Stimulated activated CD8-positive, alpha-beta memory T cell treated with anti-CD3 and anti-CD28 coated beads, Interleukin-4, amount 100 ng/mL, for 24 hours (primary cell): Measurements from ENCODE around the gene MYADML2.

Source experiments
- DNase-seq: peaks from one replicate; pipeline ENCODE4 v3.0.0-alpha.2; 2020; ENCODE audit warnings: low read depth

The MYADML2 gene

DNA sequence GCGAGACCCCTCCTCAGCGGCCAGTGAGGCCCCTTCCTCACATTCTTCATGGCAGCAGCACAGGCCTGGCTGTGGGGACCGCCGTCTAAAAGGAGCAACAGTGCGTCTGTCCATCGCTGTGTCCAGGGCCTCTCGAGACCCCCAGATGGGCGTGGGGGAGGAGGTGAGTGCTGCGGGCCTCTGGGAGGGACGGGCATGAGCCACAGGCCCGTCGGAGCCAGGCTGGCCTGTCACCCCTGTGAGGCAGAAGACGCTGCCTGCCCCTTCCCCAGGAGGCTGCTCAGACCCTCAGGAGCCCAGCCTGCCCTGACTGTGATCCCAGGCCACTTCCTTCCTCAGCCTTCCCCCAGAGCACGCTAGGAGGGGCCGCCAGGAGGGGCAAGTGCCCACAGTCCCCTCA is 7.8 kb downstream of the MYADML2 start:
- no peak for DNase-seq

DNA sequence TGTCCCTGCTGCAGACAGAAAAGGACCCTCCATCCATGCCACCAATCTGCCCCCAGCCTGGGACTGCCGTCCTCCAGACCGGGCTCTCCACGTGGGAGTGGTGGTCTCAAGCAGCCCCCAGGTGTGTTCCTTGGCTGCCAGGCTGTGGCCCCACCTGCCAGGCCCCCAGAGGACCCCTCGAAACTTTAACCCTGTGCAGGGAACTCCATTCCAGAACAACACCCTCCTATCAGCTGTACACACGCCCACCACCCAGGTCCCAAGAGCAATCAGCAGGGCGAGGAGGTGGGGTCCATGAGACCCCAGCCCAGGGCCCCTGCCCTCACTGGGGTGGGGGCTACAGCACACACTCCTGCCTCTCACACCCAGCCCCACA is 11.3 kb downstream of the MYADML2 start:
- DNase-seq: no peak

DNA sequence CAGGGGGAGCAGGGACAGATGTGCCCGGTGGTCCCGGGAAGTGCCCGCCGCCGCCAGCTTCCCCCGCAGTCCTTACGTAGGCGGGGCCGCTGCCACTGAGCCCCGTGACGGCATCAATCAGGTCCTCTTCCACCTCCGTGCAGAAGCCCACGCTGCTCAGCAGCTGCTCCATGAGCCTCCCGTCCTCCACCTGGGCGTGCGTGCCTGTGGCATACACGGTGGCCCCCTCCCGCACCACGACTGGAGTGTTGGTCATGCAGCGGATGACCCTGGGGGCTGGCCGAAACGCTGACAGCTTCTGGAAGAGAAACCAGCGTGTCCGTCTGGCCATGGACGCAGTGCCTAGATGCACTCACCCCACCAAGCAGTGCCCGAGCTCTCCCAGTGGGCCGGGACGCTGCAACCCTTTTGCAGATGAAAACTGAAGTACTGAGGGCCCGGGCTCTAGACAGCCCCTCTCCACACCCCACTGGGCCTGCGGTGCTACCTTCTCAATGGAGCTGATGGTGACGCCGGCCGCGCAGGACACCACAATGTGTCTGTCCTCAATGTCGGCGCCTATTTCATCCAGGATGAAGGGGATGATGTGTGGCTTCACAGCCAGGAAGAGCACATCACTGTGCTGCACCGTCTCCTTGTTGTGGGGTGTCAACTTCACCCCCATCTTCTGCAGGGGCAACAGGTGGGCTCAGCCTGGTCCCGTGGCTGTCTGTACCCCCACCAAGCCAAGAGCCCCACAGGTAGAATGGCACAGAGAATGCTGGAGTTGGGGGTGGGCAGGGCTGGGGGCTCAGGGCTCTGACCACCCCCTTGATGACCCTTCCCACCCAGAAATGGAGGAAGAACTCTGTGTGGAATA is 12.0 kb downstream of the MYADML2 start:
- DNase-seq: no peak

DNA sequence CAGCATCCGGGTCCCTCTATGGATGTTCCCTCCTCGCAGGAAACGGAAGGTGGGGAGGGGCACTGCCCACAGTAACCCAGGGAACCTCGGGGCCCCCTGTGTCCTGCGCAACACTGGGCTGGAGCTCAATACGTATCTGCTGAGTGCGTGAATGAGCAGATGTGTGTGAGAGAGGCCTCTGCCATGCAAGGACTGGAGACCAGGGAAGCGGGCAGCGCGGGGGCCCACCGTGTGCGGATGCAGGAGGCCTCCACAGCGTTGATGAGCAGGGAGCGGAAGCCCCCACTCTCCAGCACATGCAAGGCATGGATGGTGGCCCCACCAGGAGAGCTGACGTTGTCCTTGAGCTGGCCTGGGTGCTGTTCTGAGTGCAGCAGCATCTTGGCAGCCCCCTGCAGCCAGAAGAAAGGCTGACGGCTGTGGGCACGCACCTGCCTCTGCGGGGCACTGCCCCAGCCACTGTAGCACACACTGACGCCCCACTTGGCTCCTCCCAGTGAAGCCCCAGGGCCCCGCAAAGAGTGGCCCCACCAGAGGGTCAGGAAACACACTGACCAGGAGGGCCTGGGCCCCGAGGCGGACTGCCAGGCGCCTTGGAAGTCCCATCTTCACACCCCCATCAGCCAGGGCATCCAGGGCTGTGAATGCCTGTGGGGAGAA is 12.8 kb downstream of the MYADML2 start:
- no peak for DNase-seq

DNA sequence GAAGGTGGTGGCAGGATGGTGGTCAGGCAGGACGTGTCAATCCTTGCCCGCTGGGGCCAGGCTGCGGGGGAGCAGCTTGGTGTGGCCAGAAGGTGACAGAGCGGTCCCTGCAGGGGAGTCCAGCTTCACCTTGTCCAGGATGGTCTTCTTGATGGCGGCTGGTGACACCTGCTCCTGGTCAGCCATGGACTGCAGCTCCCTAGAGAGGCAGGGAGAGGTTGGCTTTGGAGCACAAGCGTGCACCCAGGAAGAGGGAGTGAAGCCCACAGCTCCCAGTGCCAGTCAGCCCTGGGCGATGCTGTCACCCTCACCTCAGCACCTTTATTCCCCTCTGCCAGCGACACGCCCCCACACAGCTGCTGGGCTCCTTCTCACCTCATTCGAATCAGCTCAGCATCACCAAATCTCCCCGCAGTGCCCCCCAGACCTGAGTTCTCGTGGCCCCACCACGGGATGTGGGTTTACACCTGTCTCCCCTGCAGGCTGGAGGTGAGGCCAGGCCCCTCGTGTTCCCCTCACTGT is 13.8 kb downstream of the MYADML2 start:
- no peak for DNase-seq

DNA sequence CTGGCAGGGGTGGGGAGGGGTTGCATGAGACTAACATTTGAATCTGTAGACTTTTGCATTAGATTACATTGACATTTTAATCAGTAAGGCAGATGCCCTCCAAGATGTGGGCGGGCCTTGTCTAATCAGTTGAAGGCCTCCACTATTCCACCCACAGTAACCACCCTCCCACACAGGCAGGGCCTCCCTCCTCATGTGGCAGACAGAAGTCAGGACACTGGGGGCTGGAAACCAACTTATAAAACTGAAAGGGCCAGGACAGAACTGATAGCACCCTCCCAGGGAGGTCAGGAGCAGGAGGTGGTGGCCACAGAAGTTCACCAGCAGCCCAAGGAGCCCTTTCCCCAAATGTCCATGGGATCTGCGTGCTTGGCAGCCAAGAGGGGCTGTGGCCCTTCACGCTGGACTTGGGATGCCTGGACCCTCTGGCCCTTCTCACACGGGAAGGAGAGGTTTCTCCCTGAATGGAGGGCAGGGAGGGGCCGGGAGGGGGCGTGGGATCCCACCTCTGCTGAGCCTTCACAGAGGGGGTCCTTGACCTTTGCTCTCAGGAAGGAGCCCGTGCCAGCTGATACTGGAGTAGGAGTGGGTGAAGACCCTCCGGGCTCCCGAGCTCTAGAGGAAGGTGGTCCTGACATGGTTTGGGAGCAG is 14.6 kb downstream of the MYADML2 start:
- no peak for DNase-seq

DNA sequence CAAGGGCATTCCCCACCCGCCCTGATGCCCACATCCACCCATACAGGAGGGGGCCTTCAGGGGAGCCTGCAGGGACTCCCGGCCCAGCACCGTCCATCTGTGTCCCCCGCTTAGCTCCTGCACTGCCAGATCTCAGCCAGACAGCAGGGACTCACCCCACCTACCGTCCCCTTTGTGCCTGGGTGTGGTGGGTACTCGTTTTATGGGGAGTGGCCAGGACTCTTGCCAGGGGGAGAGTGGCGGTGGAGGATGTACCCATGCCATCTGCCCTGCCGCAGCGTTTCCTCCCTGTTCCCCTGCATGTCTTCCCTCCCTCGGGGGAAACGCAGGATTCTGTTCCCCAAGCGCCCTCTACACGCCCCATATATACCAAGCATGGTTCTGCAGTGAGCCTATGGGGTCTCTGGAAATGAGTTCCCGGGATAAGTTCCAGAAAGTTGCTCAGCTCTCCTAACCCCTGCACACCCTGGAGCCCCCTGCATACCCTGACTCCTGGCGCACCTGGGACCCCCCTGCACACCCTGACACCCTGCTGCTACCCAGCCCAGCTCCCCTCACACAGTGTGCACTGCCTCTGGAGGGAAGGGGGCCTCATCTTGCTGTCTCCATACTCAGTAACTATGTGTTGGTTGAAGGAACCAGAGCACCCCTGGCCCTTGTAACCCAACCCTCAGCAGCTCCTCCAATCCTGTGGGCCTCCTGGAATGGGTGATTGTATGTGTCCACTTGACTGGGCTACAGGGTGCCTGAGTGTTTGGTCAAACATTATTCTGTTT is 15.3 kb downstream of the MYADML2 start:
- DNase-seq: no peak

DNA sequence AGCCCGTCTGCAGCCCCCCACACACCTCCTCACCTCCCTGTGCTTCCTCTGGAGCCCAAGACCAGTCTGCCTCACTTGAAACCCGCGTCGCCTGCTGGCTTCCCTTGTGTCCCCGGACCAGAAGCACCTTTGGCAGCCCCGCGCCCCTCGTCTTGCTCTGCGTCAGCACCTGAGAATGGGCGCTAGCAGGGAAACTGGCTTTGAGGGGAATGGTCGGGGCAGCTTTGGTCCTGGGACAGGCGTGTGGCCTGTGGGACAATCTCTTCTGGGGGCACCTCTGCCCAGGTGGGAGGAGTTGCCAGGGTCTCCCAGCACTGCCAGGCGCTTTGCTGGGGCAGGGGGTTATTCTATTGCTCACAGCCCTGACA is 15.9 kb downstream of the MYADML2 start:
- DNase-seq: no peak

DNA sequence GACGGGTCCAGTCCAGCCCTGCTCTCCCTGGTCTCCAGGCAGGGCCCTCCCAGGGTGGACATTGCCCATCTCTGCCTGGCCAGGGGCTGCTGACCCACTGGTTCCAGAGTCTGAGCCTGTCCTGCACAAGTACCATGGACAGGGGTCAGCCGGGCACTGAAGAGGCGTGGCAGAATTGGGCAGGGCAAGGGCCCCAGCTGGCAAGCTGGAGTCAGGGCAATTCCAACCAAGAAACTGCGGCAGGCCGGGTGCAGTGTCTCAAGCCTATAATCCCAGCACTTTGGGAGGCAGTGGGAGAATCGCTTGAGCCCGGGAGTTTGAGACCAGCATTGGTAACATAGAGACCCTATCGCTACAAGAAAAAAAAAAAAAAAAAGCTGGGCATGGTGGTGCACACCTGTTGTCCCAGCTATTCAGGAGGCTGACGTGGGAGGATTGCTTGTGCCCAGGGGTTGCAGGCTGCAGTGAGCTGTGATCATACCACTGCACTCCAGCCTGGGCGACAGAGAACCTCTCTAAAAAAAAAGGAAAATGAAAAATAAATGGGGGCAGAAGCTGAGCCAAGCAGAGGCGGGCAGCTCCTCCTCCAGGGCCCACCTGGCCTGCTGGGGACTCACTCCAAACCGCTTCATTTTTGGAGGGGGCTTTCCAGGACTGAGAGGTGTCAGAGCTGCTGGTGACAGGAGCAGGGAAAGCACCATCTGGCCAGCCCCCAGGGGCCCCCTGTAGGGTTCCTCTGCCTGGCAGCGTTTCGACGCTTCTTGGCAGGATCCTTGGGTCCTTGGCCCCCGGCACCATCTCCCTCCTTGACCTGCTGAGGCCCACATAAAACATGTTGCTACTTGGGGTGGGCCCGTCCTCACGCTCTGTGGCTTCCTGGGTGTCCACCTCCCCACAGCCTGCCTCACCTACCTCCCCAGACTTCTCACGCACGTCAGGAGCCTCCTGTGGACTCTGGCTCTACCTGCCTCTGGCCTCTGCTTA is 16.6 kb downstream of the MYADML2 start:
- no peak for DNase-seq

DNA sequence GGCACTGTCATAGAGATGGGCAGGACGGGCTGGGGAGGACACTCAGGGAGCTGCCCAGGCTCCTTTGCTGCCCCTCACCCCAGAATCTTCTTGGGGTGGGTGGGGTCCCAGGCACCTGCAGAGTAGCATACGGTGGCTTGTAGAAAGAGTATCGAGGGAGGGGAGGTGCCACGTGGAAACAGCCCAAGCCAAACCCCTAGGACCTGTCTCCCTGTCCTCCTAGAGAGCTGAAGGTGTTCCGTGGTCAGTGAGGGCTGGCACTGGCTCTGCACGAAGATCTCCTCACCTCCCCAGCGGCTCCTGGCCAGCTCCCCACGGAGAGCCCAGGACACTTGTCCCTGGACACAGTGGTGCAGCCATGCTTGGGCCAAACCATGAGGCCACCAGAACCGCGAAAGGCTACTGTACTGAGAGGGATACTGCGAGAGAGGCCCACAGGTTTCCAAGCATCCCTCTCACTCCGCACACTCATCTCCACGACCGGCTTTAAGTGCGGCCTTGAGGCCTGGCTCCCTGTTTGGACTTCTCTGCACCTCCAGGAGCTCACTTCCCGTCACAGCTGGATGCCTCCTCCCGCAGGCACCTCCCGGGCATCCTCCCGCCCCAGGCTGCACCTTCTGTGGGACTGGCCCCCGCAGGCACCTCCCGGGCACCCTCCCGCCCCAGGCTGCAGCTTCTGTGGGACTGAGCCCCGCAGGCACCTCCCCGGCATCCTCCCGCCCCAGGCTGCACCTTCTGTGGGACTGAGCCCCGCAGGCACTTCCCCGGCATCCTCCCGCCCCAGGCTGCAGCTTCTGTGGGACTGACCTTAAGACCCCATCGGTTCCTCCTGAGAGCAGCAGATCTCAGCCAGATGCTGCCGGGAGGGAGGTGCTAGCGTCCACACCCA is 17.5 kb downstream of the MYADML2 start:
- DNase-seq: no peak

DNA sequence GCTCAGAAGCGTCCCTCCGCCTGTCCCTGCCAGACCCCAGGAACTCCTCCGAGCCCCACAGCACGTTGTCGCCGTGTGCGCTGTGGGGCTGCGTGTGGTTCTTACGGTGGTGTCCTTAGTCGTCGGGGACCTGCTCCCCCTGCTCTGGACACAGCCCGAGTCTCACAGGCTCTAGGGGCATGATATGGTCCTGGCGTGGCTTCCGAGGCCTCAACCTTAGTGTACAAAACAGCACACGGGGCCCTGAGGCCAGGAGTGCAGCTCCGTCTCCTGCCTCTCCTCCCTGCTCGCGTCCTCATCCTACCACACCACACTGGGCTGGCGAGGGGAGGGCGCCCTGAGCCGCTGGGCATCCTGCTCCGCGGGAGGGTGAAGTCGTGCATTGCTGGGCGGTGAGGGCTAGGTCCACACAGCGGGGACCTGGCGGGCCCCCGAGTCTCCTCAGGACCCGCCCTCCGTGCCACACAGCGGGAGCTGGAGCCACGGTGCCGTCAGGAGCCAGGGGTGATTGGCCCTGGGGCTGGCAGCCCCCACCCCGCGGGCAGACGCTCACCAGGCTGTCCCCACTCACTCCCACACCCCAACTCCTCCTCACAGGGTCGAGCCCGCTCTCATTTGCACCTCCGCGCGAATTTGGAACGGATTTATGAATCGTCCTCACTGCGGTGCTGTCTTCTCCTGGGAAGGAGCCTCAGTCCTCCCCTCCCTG is 18.3 kb downstream of the MYADML2 start:
- DNase-seq: no peak

DNA sequence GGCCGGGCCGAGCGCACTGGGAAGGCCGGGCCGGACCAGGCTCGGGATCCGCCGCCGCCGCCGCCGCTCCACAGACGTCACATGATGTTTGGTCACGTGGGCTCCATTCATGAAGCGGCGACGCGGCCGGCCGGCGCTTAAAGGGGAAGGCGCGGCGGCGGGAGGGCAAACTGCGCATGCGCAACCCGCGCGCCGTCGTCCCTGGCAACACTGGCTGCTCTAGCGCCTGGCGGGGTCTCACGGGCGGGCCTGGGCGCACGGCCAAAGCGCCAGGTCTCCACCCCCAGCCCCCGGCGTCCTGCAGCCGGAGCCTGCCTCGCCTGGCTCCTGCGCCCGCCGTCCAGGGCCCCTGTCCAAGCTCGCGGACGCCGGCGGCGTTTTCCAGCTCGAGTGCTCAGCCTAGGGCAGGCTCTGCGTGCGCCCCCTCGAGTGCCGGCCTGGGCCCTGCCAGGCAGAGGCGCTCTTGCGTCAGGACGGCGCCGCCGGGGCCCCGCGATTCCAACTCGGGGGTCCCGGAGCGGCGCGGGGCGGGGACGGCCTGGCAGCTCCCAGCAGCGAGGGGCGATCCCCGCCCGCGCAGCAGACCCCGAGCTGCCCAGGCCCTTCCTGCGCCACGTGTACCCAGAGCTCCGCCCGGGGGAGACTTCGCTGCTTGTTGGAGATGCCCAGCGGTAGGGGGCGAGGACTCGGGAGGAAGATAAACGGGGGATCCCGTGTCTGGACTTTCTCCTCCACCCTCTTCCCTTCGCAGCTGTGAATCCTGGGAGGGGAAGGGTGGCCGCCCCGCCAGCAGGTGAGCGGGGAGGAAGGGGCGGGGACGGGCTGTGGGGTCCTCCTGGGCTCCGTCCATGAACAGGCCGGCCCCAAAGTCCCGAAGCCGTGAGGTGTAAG is 19.1 kb downstream of the MYADML2 start, which contains the start of gene MAFG:
MAFG (minus strand) TSS at position 83 of the 891 bp plus-strand sequence. CDS start 4,550 bp downstream, outside the sequence.
- DNase-seq: peak; percentile 86

DNA sequence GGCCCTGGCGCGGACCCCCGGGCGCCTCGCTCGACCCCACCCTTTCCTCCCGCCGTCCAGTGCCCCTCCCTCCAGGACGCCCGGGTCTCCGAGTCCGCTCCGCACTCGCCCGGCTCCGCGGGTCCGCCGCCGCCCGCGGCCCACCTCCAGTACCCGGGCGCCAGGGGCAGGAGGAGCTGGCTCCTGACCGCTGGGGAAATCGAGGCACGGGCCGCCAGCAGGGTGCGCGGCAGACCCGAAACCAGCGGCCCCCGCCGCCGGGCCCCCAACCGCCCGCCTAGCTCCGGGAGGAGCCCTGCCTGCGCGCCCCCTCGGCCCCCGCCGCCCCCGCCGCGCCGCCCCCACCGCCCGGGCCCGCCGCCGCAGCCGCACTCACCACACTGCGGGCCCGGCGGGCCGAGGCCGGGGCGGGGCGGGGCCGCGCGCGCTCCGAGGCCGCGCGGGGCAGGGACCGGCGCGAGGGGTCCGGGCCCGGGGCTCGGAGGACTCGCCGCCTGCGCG is 19.8 kb downstream of the MYADML2 start:
- DNase-seq: no peak

DNA sequence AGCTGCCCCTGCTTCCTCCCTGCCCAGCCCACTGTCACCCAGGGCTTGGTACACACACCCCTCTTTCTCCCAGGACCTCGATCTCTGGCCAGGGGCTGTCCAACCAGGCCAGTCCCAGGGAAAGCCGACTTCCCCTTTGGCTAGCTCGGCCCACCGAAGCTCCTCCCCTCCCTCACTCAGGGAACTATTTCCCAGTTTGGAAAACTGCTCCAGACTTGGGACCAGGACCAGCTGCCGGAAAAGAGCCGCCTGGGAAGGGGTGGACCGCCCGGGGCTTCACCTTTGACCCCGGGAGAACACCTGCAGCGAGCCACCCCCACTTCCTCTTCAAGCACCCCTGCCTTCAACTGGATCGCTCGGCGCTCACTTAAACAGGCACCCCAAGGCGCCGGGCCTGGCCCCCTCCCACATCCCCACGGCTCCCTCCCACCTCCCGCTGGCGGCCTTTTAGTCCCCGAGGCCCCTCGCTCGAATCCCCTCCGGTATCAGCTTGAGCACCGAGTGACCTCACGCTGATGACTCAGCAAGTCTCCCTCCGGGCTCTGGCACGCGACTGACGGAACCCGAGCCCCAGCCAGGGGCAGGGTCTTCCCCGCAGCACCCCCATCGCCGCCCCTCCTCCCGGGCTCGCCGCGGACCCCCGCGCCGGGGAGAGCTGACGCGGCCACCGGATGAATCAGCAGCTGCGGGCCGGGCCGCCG is 20.4 kb downstream of the MYADML2 start:
- DNase-seq: peak; percentile 47

DNA sequence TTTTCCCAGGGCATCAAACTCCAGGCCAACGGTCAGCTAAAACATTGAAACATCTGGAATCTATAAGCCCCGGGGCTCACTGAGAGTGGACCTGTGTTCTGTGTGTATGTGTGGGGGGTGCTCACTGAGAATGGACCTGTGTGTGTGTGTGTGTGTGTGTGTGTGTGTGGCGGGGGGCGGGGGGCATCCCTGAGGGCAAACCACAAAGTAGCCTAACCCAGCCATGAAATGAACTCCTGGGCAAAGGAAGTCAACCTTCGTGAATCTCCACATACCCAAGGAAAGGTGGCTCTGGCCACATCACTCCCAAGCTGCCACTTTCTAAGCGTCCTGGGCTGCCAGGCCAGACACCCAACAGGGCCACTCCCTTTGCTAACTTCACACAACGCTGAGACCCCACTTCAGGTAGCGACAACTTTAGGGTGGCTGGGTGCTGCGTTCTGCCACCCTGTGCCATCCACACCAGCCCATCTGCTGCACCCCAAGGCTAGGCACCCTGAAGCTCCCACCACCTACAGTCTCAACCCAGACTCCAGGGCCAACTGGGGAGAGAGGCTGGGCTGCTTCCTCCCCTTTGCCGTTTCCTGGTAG is 21.1 kb downstream of the MYADML2 start:
- DNase-seq: no peak

DNA sequence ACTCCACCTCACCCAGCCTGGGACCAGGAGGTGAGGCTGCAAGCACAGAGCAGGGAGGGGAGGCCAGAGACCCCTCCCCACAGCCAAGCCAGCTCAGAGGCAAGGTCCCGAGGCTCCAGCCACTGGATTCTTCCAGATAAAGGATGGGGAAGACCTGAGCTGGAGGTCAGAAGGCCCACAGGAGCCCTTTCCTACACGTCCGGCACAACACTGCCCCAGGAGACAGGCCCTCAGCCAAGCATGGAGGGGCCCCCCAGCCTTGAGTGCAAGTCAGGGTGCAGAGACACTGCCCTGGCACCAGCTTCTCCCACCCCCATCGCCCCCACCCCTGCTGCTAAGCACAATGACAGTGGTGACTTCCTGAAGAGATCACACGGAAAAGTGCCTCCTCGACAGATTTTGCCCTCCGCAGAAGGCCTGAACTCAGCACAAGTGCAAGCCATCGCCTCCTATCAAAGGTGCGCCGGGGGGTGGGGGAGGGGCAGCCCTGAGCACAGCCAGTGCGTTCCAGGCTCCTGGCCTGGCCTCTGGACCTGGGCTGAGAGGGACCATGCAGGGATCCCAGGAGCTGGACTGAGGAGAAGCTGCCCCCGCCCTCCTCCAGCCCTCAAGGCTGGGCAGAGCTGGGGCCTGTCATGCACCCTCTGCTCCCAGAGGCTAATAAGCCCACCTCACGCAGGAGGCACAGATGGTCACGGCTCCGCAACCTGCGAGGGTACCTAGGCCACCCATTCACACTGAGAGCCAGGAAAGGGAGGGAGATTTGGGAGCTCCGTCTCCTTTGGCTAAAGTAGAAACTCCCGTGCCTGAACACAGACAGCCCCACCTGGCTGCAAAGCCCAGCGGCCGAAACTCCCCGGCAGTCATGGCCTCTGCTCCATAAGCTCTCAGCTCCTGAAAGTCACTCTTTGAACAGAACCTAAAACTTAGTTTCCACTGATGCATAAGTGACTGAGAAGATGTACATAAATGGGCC is 22.2 kb downstream of the MYADML2 start:
- no peak for DNase-seq
